Psoas muscle (tissue), 8 donors: ENCODE data around the gene BNC2. TPM values are rescaled to one million over a fixed set of nuclear protein-coding genes. Genes with fewer than 3 reads are reported as not detected.

ENCODE experiments used
- ATAC-seq, 4 donors: fragments of 200-7000 bp; cut with Tn5 transposase; one replicate each; pipeline ENCODE4 v1.9.1; 2020; ENCODE audit warnings: moderate library complexity in 3 of 4, mild to moderate bottlenecking in 2 of 4
- DNase-seq, 2 donors: peaks; one replicate each; pipeline ENCODE4 v3.0.0-alpha.2; 2020
- H3K27ac ChIP-seq: fragments of 200-600 bp; one replicate; pipeline ENCODE4 v1.8.0; 2022
- H3K27me3 ChIP-seq, 3 donors: fragments of 200-600 bp in 1 of 3; one replicate each; pipeline versions ENCODE4 v1.6.1 to v1.8.0; 2013 to 2022; ENCODE audit warnings: low read length in 2 of 3, mild to moderate bottlenecking in 2 of 3, moderate library complexity in 1 of 3; ENCODE audit not compliant: insufficient read depth in 3 of 3
- H3K36me3 ChIP-seq, 2 donors: fragments of 200-600 bp in 1 of 2; one replicate each; pipeline versions ENCODE4 v1.6.1 to v1.8.0; 2013 to 2022; ENCODE audit warnings: low read depth in 1 of 2, mild to moderate bottlenecking in 1 of 2, moderate library complexity in 1 of 2; ENCODE audit not compliant: insufficient read depth in 1 of 2
- H3K4me1 ChIP-seq: fragments of 200-600 bp; one replicate; pipeline ENCODE4 v1.8.0; 2022
- H3K4me3 ChIP-seq: fragments of 200-600 bp; one replicate; pipeline ENCODE4 v1.8.0; 2022; ENCODE audit warnings: mild to moderate bottlenecking
- H3K9me3 ChIP-seq: fragments of 200-600 bp; one replicate; pipeline ENCODE4 v1.8.0; 2022
- CTCF ChIP-seq: fragments of 200-600 bp; IDR thresholded peaks from one replicate; pipeline ENCODE4 v1.8.0; 2022; ENCODE audit warnings: antibody characterized with exemption
- WGBS, 3 donors: extraction: QIAGEN DNeasy Blood & Tissue Kit; methylation state at CpG; one replicate each; pipeline versions ENCODE4 v1.1.6 to v1.1.7; 2013; 5-methylcytosine and 5-hydroxymethylcytosine counted together
- intact Hi-C, 2 donors: fragments of 100-400 bp; cut with DNase I; formaldehyde crosslinking; loops; one replicate each; pipeline versions ENCODE4 v1.11.0 to v1.14.2; 2022
- polyA plus RNA-seq, 3 donors: library from polyadenylated mRNA; stranded (reverse); fragments of 200-250 nt; gene quantifications; one replicate each; pipeline ENCODE4 v1.2.3, GENCODE V29; 2013
- total RNA-seq, 4 donors: library from RNA; stranded (reverse); fragmentation: NEBNext Ultra II Directional in 2 of 4; extraction: Animal tissue kit (Norgen Biotek cat#: 25700) in 2 of 4; gene quantifications; one replicate each; pipeline versions ENCODE4 v1.2.1 to v1.2.4, GENCODE V29; 2021 to 2023
- donor health status: healthy with polysubstance abuse.
- donor health status: DM: no; HTN: no; CAD: no; lungs with moderate emphysema.
- donor health status: Bipolar disorder and iron deficiency.
- donor health status: healthy.
- donor health status: DM: yes; HTN: yes; CAD: no.
- donor health status: DM: no; HTN: no; CAD: no.
- donor health status: DM: no; HTN: no; CAD: no.
- donor health status: DM: yes; HTN: yes; CAD: no.

BNC2 gene
- total and polyA plus RNA-seq, 7 donors, result 1.3 to 168 (median 44.1) TPM

- H3K36me3 ChIP-seq, result no peaks in the 10 kb centered on the region
- no peaks in the 10 kb centered on the region for H3K4me1 ChIP-seq
- 75 to 95% (median 78%) methylated on average over 1 of the region's 1 CpG for WGBS, 3 donors
- no peak for DNase-seq
- TF ChIP-seq CTCF, result no peak
- intact Hi-C loops, result no loop called here
- no peaks in the 10 kb centered on the region for H3K27me3 ChIP-seq
- H3K4me3 ChIP-seq, result no peak overlapping the region
- no peak for ATAC-seq
- no peaks in the 10 kb centered on the region for H3K9me3 ChIP-seq
- no peak overlapping the region for H3K27ac ChIP-seq
These were observed 257.4 kb downstream of the BNC2 start for GRCh38 chr9:16613051-16613450.

GRCh38 chr9:16612627-16613026, 257.8 kb downstream of the BNC2 start:
- Histone ChIP-seq H3K36me3 (no peaks in the 10 kb centered on the region), H3K27ac (no peak overlapping the region), H3K9me3 (no peaks in the 10 kb centered on the region), H3K4me1 (no peaks in the 10 kb centered on the region), H3K27me3 (no peaks in the 10 kb centered on the region), H3K4me3 (no peak overlapping the region)
- intact Hi-C loops, result no loop called here
- no peak for ATAC-seq
- no peak for TF ChIP-seq CTCF
- 88 to 100% (median 93%) methylated on average over 1 of the region's 1 CpG for WGBS, 3 donors
- no peak for DNase-seq

GRCh38 chr9:16611983-16612382, 258.5 kb downstream of the BNC2 start:
- DNase-seq, result no peak
- no peak overlapping the region for H3K27ac ChIP-seq
- H3K4me1 ChIP-seq, result no peaks in the 10 kb centered on the region
- intact Hi-C loops, result no loop called here
- ATAC-seq, result no peak
- H3K4me3 ChIP-seq, result no peak overlapping the region
- TF ChIP-seq CTCF, result no peak
- H3K27me3 ChIP-seq, result no peaks in the 10 kb centered on the region
- no peaks in the 10 kb centered on the region for H3K9me3 ChIP-seq
- no peaks in the 10 kb centered on the region for H3K36me3 ChIP-seq
- 53 to 59% (median 58%) methylated on average over 2 of the region's 2 CpGs for WGBS, 3 donors

GRCh38 chr9:16611001-16611400, 259.5 kb downstream of the BNC2 start:
- intact Hi-C loops, result no loop called here
- Histone ChIP-seq H3K36me3 (no peaks in the 10 kb centered on the region), H3K27me3 (no peaks in the 10 kb centered on the region), H3K4me1 (no peaks in the 10 kb centered on the region), H3K4me3 (no peak overlapping the region), H3K27ac (no peak overlapping the region), H3K9me3 (no peaks in the 10 kb centered on the region)
- DNase-seq (no peak), ATAC-seq (peak in 2 of 4 donors; percentile 32 to 42)
- TF ChIP-seq CTCF, result no peak
- 48 to 59% (median 54%) methylated on average over 4 of the region's 4 CpGs for WGBS, 3 donors

GRCh38 chr9:16610538-16610937, 259.9 kb downstream of the BNC2 start:
- intact Hi-C loops, result no loop called here
- Histone ChIP-seq H3K27me3 (no peaks in the 10 kb centered on the region), H3K9me3 (no peaks in the 10 kb centered on the region), H3K27ac (no peak overlapping the region), H3K4me3 (no peak overlapping the region), H3K36me3 (no peaks in the 10 kb centered on the region), H3K4me1 (no peaks in the 10 kb centered on the region)
- ATAC-seq (peak in 2 of 4 donors; percentile 57 to 70), DNase-seq (no peak)
- 49 to 65% (median 59%) methylated on average over 3 of the region's 3 CpGs for WGBS, 3 donors
- TF ChIP-seq CTCF, result no peak
